HuH-7 (cell line): ENCODE measurements around the gene PIEZO1.

Experiments
- DNase-seq: peaks from one replicate; pipeline ENCODE4 v3.0.0; 2011; ENCODE audit warnings: low spot score

The PIEZO1 gene

GRCh38 chr16:88768071-88768783, 16.8 kb downstream of the PIEZO1 start:
- no peak for DNase-seq

GRCh38 chr16:88767546-88768070, 17.4 kb downstream of the PIEZO1 start:
- no peak for DNase-seq

- DNase-seq, result no peak
These were observed 18.0 kb downstream of the PIEZO1 start for GRCh38 chr16:88766975-88767374.

- DNase-seq, result peak; percentile 79
These were observed 20.1 kb downstream of the PIEZO1 start for GRCh38 chr16:88764913-88765349.

- DNase-seq, result no peak
These were observed 20.9 kb downstream of the PIEZO1 start for GRCh38 chr16:88764080-88764479.

GRCh38 chr16:88763502-88764053, 21.4 kb downstream of the PIEZO1 start:
- peak; percentile 99 for DNase-seq

- DNase-seq, result no peak
These were observed 22.1 kb downstream of the PIEZO1 start for GRCh38 chr16:88762941-88763340.

GRCh38 chr16:88762258-88762870, 22.7 kb downstream of the PIEZO1 start:
- no peak for DNase-seq

GRCh38 chr16:88761830-88762229, 23.2 kb downstream of the PIEZO1 start:
- DNase-seq, result no peak

GRCh38 chr16:88761143-88761534, 23.9 kb downstream of the PIEZO1 start:
- DNase-seq, result no peak

GRCh38 chr16:88760424-88761142, 24.4 kb downstream of the PIEZO1 start:
- DNase-seq, result no peak

GRCh38 chr16:88759976-88760350, 25.1 kb downstream of the PIEZO1 start:
- no peak for DNase-seq

GRCh38 chr16:88759245-88759975, 25.6 kb downstream of the PIEZO1 start:
- DNase-seq, result no peak

GRCh38 chr16:88758944-88759244, 26.1 kb downstream of the PIEZO1 start:
- DNase-seq, result no peak

GRCh38 chr16:88758227-88758943, 26.6 kb downstream of the PIEZO1 start:
- no peak for DNase-seq

- no peak for DNase-seq
These were observed 29.1 kb downstream of the PIEZO1 start for GRCh38 chr16:88755745-88756443.

GRCh38 chr16:88754912-88755744, 29.9 kb downstream of the PIEZO1 start:
- peak; percentile 92 for DNase-seq

- DNase-seq, result no peak
These were observed 30.7 kb downstream of the PIEZO1 start for GRCh38 chr16:88754109-88754911.

- DNase-seq, result no peak
These were observed 31.4 kb downstream of the PIEZO1 start for GRCh38 chr16:88753602-88754001.
